Measurements from ENCODE around the gene SH3BP5. TPM values are rescaled to one million over a fixed set of nuclear protein-coding genes. Genes with fewer than 3 reads are reported as not detected.

SH3BP5 gene
- total RNA-seq, 1 experiment from 2014 or later, result 21.0 TPM

GRCh38 chr3:15205934-15206661, 126.3 kb downstream of the SH3BP5 start, which contains the start of gene CAPN7:
TSS of gene CAPN7 (plus strand) at chr3:15206246. CDS start at chr3:15206496, 250 bp downstream.
- peak; percentile 93 for DNase-seq (ENCODE audit: low read depth)

DNA sequence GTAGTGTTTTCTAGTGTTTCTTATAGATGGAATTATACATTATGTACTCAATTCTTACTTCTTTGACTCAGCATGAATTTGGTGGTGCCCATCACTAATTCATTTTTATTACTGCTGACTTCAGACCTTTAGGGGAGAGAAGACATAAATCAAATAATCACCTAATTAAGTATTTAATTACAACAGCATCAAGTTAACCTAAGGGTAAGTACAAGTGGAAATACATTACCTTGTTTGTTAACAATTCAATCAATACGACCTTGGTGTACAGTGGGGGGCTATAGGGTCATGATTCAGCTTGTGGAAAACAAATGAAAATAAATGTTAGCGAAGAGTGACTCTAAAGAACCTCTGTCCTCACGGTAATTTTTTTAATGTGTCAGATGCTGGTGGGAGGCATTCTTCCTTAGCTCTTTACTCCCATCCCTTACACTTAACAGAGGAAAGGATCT, 126.9 kb downstream of the SH3BP5 start:
- DNase-seq (ENCODE audit: low read depth), result no peak

Other genes with a start within 250 kb of the SH3BP5 start
- gene RBSN, start 233.4 kb downstream of the SH3BP5 start, total RNA-seq (2014; rRNA removed; shearing (Covaris generic)), result 7.3 and 11.1 TPM in 2 replicates
- 34.1 and 46.3 TPM in 2 replicates for gene CAPN7, start 126.3 kb downstream of the SH3BP5 start, total RNA-seq (2014; rRNA removed; shearing (Covaris generic))
- 29.3 and 37.2 TPM in 2 replicates for gene METTL6, start 95.0 kb upstream of the SH3BP5 start, total RNA-seq (2014; rRNA removed; shearing (Covaris generic))
- gene EAF1, start 95.0 kb upstream of the SH3BP5 start, total RNA-seq (2014; rRNA removed; shearing (Covaris generic)), result 18.2 and 20.8 TPM in 2 replicates
- 0.06 and 0.29 TPM in 2 replicates for gene COLQ, start 189.1 kb upstream of the SH3BP5 start, total RNA-seq (2014; rRNA removed; shearing (Covaris generic))

Data from Daoy (cell line).